OCI-LY1 (cell line): ENCODE results near the gene HDGFL2.

Experiments used
- H2AFZ ChIP-seq: fragments of 200-600 bp; sonication (generic), shearing (Covaris generic); 2 replicates; pipeline ENCODE4 v1.6.0; 2014; ENCODE audit warnings: antibody characterized with exemption, mild to moderate bottlenecking, low read length
- H3F3A ChIP-seq: fragments of 200-600 bp; sonication (generic), shearing (Covaris generic); 2 replicates; pipeline ENCODE4 v1.6.0; 2014; ENCODE audit warnings: mild to moderate bottlenecking, antibody characterized with exemption, low read length, moderate library complexity; ENCODE audit not compliant: insufficient read depth
- H3K27ac ChIP-seq: fragments of 200-600 bp; sonication (generic); 2 replicates; pipeline ENCODE4 v1.5.1; 2014; ENCODE audit warnings: low read length, mixed run types, mild to moderate bottlenecking, low read depth; ENCODE audit not compliant: poor library complexity, severe bottlenecking
- H3K27me3 ChIP-seq: fragments of 200-600 bp; sonication (generic); 2 replicates; pipeline ENCODE4 v1.6.0; 2014; ENCODE audit warnings: antibody characterized with exemption, mild to moderate bottlenecking, low read length, moderate library complexity; ENCODE audit not compliant: insufficient read depth
- H3K36me3 ChIP-seq: fragments of 200-600 bp; sonication (generic); 2 replicates; pipeline ENCODE4 v1.6.1; 2014; ENCODE audit warnings: mild to moderate bottlenecking, antibody characterized with exemption, low read length, moderate library complexity, mixed read lengths; ENCODE audit not compliant: insufficient read depth
- H3K4me1 ChIP-seq: fragments of 200-600 bp; sonication (generic); 2 replicates; pipeline ENCODE4 v1.5.1; 2014; ENCODE audit warnings: mild to moderate bottlenecking, low read length, moderate library complexity; ENCODE audit not compliant: insufficient read depth, severe bottlenecking
- H3K4me2 ChIP-seq: fragments of 200-600 bp; sonication (generic), shearing (Covaris generic); 2 replicates; pipeline ENCODE4 v1.6.1; 2014; ENCODE audit warnings: low read length
- H3K4me3 ChIP-seq: fragments of 200-600 bp; sonication (generic); 2 replicates; pipeline ENCODE4 v1.5.1; 2014; ENCODE audit warnings: low read length, low read depth, mild to moderate bottlenecking, mixed read lengths; ENCODE audit not compliant: poor library complexity, severe bottlenecking
- H3K79me2 ChIP-seq: fragments of 200-600 bp; shearing (Covaris generic); 2 replicates; pipeline ENCODE4 v1.6.1; 2016; ENCODE audit warnings: mixed run types, low read length, mixed read lengths; ENCODE audit not compliant: insufficient read depth
- H3K9ac ChIP-seq: fragments of 200-600 bp; sonication (generic), shearing (Covaris generic); 2 replicates; pipeline ENCODE4 v1.6.1; 2014; ENCODE audit warnings: mild to moderate bottlenecking, low read length, mixed read lengths
- H3K9me2 ChIP-seq: fragments of 200-600 bp; sonication (generic), shearing (Covaris generic); 2 replicates; pipeline ENCODE4 v1.6.1; 2014; ENCODE audit warnings: low read depth, mild to moderate bottlenecking, low read length, mixed read lengths
- H3K9me3 ChIP-seq: fragments of 200-600 bp; shearing (Covaris generic); 2 replicates; pipeline ENCODE4 v1.6.1; 2014; ENCODE audit warnings: low read length, mixed read lengths
- H4K20me1 ChIP-seq: fragments of 200-600 bp; sonication (generic), shearing (Covaris generic); 2 replicates; pipeline ENCODE4 v1.6.0; 2016; ENCODE audit warnings: mild to moderate bottlenecking, low read length; ENCODE audit not compliant: insufficient read depth
- EZH2 ChIP-seq: fragments of 200-600 bp; sonication (generic), shearing (Covaris generic); IDR thresholded peaks from 2 replicates; pipeline ENCODE4 v1.8.0; 2017; ENCODE audit warnings: borderline replicate concordance, mixed run types, mild to moderate bottlenecking, antibody characterized with exemption, low read length, moderate library complexity, mixed read lengths
- TF ChIP-seq, protein P1 (sequence below): fragments of 200-600 bp; sonication (generic), shearing (Covaris generic); IDR thresholded peaks from 2 replicates; pipeline ENCODE4 v1.5.1; 2017; ENCODE audit warnings: mild to moderate bottlenecking, antibody characterized with exemption, low read length, moderate library complexity, mixed read lengths

Gene HDGFL2

DNA sequence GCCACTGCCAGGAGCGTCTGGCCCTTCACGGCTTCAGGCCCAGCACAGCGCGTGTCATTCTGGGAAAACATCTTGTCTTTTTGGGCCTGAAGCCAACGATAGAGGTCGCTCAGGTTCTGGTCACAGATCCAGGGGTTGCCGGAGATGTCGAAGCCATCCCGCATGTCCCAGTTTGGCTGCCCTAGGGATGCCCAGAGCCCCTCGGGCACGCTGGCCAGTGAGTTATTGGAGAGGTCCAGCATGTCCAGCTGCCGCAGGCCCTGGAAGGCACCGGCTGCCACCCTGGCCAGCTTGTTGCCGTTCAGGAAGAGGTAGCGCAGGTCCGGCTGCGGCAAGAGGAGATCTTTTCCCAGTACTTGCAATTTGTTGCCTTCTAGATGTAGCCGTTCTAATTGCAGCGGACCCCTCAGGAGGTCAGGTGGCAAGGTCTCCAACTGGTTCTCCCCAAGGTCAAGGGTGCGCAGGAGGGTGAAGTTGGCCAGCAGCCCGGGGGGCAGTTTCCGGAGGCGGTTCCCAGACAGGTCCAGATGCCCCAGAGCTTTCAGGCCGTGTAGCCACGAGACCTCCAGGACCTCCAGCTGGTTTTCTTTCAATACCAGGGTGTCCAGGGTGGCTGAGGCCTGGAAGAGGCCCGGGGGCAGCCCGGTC, 66.0 kb downstream of the HDGFL2 start:
- peaks cover 19% of the 10 kb centered on the region; the same call in 1 of the 2 replicates for H3K27me3 ChIP-seq
- no peaks in the 10 kb centered on the region for H3K79me2 ChIP-seq
- H3K4me3 ChIP-seq = no peak overlapping the region
- H3K9ac ChIP-seq = no peak overlapping the region
- H3K27ac ChIP-seq = no peak overlapping the region
- H3F3A ChIP-seq = no peaks in the 10 kb centered on the region
- no peak overlapping the region for H2AFZ ChIP-seq
- TF ChIP-seq EZH2 = no peak
- TF ChIP-seq, protein P1, sequence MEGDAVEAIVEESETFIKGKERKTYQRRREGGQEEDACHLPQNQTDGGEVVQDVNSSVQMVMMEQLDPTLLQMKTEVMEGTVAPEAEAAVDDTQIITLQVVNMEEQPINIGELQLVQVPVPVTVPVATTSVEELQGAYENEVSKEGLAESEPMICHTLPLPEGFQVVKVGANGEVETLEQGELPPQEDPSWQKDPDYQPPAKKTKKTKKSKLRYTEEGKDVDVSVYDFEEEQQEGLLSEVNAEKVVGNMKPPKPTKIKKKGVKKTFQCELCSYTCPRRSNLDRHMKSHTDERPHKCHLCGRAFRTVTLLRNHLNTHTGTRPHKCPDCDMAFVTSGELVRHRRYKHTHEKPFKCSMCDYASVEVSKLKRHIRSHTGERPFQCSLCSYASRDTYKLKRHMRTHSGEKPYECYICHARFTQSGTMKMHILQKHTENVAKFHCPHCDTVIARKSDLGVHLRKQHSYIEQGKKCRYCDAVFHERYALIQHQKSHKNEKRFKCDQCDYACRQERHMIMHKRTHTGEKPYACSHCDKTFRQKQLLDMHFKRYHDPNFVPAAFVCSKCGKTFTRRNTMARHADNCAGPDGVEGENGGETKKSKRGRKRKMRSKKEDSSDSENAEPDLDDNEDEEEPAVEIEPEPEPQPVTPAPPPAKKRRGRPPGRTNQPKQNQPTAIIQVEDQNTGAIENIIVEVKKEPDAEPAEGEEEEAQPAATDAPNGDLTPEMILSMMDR = no peak
- no peaks in the 10 kb centered on the region for H3K9me3 ChIP-seq
- no peaks in the 10 kb centered on the region for H4K20me1 ChIP-seq
- H3K9me2 ChIP-seq = no peaks in the 10 kb centered on the region
- no peaks in the 10 kb centered on the region; the same call in 1 of the 2 replicates for H3K36me3 ChIP-seq
- H3K4me2 ChIP-seq = no peak overlapping the region
- peaks cover 15% of the 10 kb centered on the region for H3K4me1 ChIP-seq

DNA sequence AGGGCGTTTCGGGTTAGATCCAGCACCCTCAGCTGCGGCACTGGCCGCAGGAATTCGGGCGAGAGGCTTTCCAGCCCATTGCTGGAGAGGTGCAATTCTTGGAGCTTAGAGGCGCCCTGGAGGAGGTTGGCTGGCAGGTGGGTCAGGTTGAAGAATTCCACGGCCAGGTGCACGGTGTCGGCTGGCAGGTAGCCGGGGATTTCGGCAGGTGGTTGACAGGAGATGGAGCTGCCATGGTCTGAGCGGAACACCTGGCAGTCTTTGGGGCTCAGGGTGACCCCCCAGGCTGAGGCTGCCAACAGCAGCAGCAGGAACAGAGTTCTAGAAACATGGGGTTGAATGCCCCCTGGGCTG, 66.5 kb downstream of the HDGFL2 start:
- peaks cover 19% of the 10 kb centered on the region; the same call in 1 of the 2 replicates for H3K27me3 ChIP-seq
- no peak overlapping the region for H3K9ac ChIP-seq
- H3K4me2 ChIP-seq = no peak overlapping the region
- no peak overlapping the region for H3K4me3 ChIP-seq
- H3K4me1 ChIP-seq = peaks cover 15% of the 10 kb centered on the region
- no peak overlapping the region for H3K27ac ChIP-seq
- no peak for TF ChIP-seq EZH2
- TF ChIP-seq, protein P1 = no peak
- H3K9me2 ChIP-seq = no peaks in the 10 kb centered on the region
- H2AFZ ChIP-seq = no peak overlapping the region
- H3K79me2 ChIP-seq = no peaks in the 10 kb centered on the region
- H3K9me3 ChIP-seq = no peaks in the 10 kb centered on the region
- no peaks in the 10 kb centered on the region for H4K20me1 ChIP-seq
- H3F3A ChIP-seq = no peaks in the 10 kb centered on the region
- no peaks in the 10 kb centered on the region; the same call in 1 of the 2 replicates for H3K36me3 ChIP-seq

- Histone ChIP-seq H4K20me1 (no peaks in the 10 kb centered on the region), H3K27ac (no peak overlapping the region), H3K4me2 (no peak overlapping the region), H3K9me3 (no peaks in the 10 kb centered on the region), H3K4me3 (no peak overlapping the region), H2AFZ (no peak overlapping the region), H3K9me2 (no peaks in the 10 kb centered on the region), H3K4me1 (peaks cover 15% of the 10 kb centered on the region), H3K36me3 (no peaks in the 10 kb centered on the region; the same call in 1 of the 2 replicates), H3K9ac (no peak overlapping the region), H3K79me2 (no peaks in the 10 kb centered on the region), H3K27me3 (peaks cover 15% of the 10 kb centered on the region; the same call in 1 of the 2 replicates), H3F3A (no peaks in the 10 kb centered on the region)
- TF ChIP-seq, protein P1 = no peak
- no peak for TF ChIP-seq EZH2
Measured at GRCh38 chr19:4539169-4539692, 67.1 kb downstream of the HDGFL2 start.
